HepG2 (cell line): ENCODE measurements around the gene C2orf78. TPM values are rescaled to one million over a fixed set of nuclear protein-coding genes. Genes with fewer than 3 reads are reported as not detected.

Source experiments
- HES4 ChIP-seq: sonication (generic); formaldehyde crosslinking; IDR thresholded peaks from 2 replicates; pipeline ENCODE4 v1.9.0; 2021; ENCODE audit warnings: mild to moderate bottlenecking, missing genetic modification reagents, borderline replicate concordance
- MYPOP ChIP-seq: sonication (generic); formaldehyde crosslinking; IDR thresholded peaks from 2 replicates; pipeline ENCODE4 v1.8.1; 2023; ENCODE audit warnings: mild to moderate bottlenecking, moderate library complexity, missing genetic modification reagents
- NFIC ChIP-seq: IDR thresholded peaks from 2 replicates; pipeline ENCODE4 v1.6.1; 2012; ENCODE audit warnings: mild to moderate bottlenecking, low read length, inconsistent platforms
- PPARG ChIP-seq: conservative IDR thresholded peaks from 2 replicates; pipeline ENCODE4 v1.6.1; 2016; ENCODE audit warnings: missing biosample characterization, missing genetic modification reagents
- ZNF605 ChIP-seq: sonication (generic); formaldehyde crosslinking; IDR thresholded peaks from 2 replicates; pipeline ENCODE4 v1.8.0; 2022; ENCODE audit warnings: mild to moderate bottlenecking, missing genetic modification reagents
- polyA plus RNA-seq, 8 experiments: library from polyadenylated mRNA; depleted of rRNA in 3 of 8; stranded (reverse) in 7 of 8; unstranded in 1 of 8; fragments of >200 nt; fragmentation: Illumina TruSeq in 4 of 8; extraction: Trizol in 4 of 8; gene quantifications; 2 replicates each; pipeline versions ENCODE4 v1.2.1 to v1.2.3, GENCODE V29; 2011 to 2016; ENCODE audit warnings: low read depth in 4 of 8, missing spikeins in 1 of 8, mixed read lengths in 1 of 8; ENCODE audit not compliant: insufficient read depth in 1 of 8
- total RNA-seq, 5 experiments: library from RNA; depleted of rRNA; stranded (reverse); fragments of >200 nt; fragmentation: Illumina TruSeq; extraction: Trizol; gene quantifications; 2 replicates each; pipeline ENCODE4 v1.2.3, GENCODE V29; 2016; ENCODE audit warnings: low read depth in 1 of 5
- TF ChIP-seq, protein P1 (sequence below): sonication (generic); formaldehyde crosslinking; IDR thresholded peaks from 2 replicates; pipeline ENCODE4 v1.4.0; 2020; ENCODE audit warnings: missing genetic modification reagents, borderline replicate concordance
- TF ChIP-seq, protein P2 (sequence below): sonication (generic); formaldehyde crosslinking; IDR thresholded peaks from 2 replicates; pipeline ENCODE4 v1.5.1; 2020; ENCODE audit warnings: mild to moderate bottlenecking, missing genetic modification reagents
- TF ChIP-seq, protein P3 (sequence below): sonication (generic); formaldehyde crosslinking; IDR thresholded peaks from 2 replicates; pipeline ENCODE4 v1.5.0; 2020; ENCODE audit warnings: mild to moderate bottlenecking, missing genetic modification reagents

Gene C2orf78
- total and polyA plus RNA-seq, 2 of the 13 experiments (the other 11 are each of a cell fraction or from before 2014, with no cell fraction given): not detected

DNA sequence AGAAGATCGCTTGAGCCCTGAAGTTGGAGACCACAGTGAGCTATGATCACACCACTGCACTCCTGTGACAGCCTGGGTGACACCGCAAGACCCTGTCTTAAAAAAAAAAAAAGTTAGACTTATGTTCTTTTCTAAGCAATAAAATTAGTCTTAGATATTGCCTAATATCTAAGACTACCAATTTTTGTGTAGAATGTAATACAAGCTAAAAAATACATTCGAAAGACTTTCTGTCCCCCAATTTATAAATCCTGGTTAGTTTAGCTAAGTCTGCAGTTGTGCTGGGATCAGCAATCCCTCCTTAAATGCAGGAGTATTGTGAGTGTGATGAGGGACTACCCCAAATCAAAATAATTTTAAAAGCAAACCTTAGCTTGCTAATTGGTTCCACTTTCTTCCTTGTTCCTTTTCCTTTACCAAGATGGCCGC is 44.4 kb downstream of the C2orf78 start (continued):
- 0 out of 2 replicates have a peak, but pooled peaks have one; percentile 18 for TF ChIP-seq MYPOP
- TF ChIP-seq ZNF605: 0 out of 2 replicates have a peak, but pooled peaks have one; percentile 41
- TF ChIP-seq, protein P1, sequence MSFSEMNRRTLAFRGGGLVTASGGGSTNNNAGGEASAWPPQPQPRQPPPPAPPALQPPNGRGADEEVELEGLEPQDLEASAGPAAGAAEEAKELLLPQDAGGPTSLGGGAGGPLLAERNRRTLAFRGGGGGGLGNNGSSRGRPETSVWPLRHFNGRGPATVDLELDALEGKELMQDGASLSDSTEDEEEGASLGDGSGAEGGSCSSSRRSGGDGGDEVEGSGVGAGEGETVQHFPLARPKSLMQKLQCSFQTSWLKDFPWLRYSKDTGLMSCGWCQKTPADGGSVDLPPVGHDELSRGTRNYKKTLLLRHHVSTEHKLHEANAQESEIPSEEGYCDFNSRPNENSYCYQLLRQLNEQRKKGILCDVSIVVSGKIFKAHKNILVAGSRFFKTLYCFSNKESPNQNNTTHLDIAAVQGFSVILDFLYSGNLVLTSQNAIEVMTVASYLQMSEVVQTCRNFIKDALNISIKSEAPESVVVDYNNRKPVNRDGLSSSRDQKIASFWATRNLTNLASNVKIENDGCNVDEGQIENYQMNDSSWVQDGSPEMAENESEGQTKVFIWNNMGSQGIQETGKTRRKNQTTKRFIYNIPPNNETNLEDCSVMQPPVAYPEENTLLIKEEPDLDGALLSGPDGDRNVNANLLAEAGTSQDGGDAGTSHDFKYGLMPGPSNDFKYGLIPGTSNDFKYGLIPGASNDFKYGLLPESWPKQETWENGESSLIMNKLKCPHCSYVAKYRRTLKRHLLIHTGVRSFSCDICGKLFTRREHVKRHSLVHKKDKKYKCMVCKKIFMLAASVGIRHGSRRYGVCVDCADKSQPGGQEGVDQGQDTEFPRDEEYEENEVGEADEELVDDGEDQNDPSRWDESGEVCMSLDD (CRISPR knock-in tag): no peak
- TF ChIP-seq HES4 (CRISPR knock-in tag): no peak
- TF ChIP-seq, protein P2, sequence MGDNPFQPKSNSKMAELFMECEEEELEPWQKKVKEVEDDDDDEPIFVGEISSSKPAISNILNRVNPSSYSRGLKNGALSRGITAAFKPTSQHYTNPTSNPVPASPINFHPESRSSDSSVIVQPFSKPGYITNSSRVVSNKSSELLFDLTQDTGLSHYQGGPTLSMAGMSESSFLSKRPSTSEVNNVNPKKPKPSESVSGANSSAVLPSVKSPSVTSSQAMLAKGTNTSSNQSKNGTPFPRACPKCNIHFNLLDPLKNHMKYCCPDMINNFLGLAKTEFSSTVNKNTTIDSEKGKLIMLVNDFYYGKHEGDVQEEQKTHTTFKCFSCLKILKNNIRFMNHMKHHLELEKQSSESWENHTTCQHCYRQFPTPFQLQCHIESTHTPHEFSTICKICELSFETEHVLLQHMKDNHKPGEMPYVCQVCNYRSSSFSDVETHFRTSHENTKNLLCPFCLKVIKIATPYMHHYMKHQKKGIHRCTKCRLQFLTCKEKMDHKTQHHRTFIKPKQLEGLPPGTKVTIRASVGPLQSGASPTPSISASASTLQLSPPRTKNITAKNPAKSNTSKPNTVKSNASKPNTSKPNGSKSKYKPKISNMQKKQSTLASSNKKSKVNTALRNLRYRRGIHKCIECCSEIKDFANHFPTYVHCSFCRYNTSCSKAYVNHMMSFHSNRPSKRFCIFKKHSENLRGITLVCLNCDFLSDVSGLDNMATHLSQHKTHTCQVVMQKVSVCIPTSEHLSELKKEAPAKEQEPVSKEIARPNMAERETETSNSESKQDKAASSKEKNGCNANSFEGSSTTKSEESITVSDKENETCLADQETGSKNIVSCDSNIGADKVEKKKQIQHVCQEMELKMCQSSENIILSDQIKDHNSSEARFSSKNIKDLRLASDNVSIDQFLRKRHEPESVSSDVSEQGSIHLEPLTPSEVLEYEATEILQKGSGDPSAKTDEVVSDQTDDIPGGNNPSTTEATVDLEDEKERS (CRISPR knock-in tag): peak; percentile 73; the same call in 1 of the 2 replicates
- TF ChIP-seq, protein P3, sequence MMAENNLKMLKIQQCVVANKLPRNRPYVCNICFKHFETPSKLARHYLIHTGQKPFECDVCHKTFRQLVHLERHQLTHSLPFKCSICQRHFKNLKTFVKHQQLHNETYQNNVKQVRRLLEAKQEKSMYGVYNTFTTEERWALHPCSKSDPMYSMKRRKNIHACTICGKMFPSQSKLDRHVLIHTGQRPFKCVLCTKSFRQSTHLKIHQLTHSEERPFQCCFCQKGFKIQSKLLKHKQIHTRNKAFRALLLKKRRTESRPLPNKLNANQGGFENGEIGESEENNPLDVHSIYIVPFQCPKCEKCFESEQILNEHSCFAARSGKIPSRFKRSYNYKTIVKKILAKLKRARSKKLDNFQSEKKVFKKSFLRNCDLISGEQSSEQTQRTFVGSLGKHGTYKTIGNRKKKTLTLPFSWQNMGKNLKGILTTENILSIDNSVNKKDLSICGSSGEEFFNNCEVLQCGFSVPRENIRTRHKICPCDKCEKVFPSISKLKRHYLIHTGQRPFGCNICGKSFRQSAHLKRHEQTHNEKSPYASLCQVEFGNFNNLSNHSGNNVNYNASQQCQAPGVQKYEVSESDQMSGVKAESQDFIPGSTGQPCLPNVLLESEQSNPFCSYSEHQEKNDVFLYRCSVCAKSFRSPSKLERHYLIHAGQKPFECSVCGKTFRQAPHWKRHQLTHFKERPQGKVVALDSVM (CRISPR knock-in tag): 0 out of 2 replicates have a peak, but pooled peaks have one; percentile 36
- TF ChIP-seq NFIC: 0 out of 2 replicates have a peak, but pooled peaks have one; percentile 12
- TF ChIP-seq PPARG: 0 out of 2 replicates have a peak, but pooled peaks have one; percentile 11
- TF ChIP-seq, all 625 proteins: peak for 16
